ENCODE results near the gene CSPG5. TPM values are rescaled to one million over a fixed set of nuclear protein-coding genes. Genes with fewer than 3 reads are reported as not detected.

CSPG5 gene
- polyA plus RNA-seq, 1 experiment: not detected

- no peaks in the 10 kb centered on the region for H3K27me3 ChIP-seq (ENCODE audit: control insufficient read depth, insufficient read depth, low read length)
- no peaks in the 10 kb centered on the region for H3K9me3 ChIP-seq (ENCODE audit: control insufficient read depth, insufficient read depth, low read length)
- ChIA-PET CTCF (no interaction called here), POLR2A (interaction anchor here (0.7 kb wide), 1 partner anchor 67 kb away, joined by 8 read pairs; no protein-coding TSS in a partner anchor)
- H3K4me3 ChIP-seq (ENCODE audit: low read depth, low read length): no peak overlapping the region
- TF ChIP-seq CTCF (IDR thresholded peaks at IDR 0.05; ENCODE audit: low read depth, low read length): no peak
- no peak overlapping the region for H3K27ac ChIP-seq (ENCODE audit: low read depth, low read length)
- DNase-seq (ENCODE audit: low read depth, low spot score): no peak
Observed at GRCh38 chr3:47603332-47603731, 24.7 kb upstream of the CSPG5 start.

GRCh38 chr3:47601281-47601680 lies 22.6 kb upstream of the CSPG5 start:
- Histone ChIP-seq H3K9me3 (ENCODE audit: control insufficient read depth, insufficient read depth, low read length) (no peaks in the 10 kb centered on the region), H3K4me3 (ENCODE audit: low read depth, low read length) (no peak overlapping the region), H3K27ac (ENCODE audit: low read depth, low read length) (no peak overlapping the region), H3K27me3 (ENCODE audit: control insufficient read depth, insufficient read depth, low read length) (no peaks in the 10 kb centered on the region)
- CTCF ChIA-PET: no interaction called here
- POLR2A ChIA-PET: interaction anchor here (0.6 kb wide), 1 partner anchor 31 kb away, joined by 4 read pairs; no protein-coding TSS in a partner anchor
- DNase-seq (ENCODE audit: low read depth, low spot score): no peak
- no peak for TF ChIP-seq CTCF (IDR thresholded peaks at IDR 0.05; ENCODE audit: low read depth, low read length)

- Histone ChIP-seq H3K27ac (ENCODE audit: low read depth, low read length) (no peak overlapping the region), H3K27me3 (ENCODE audit: control insufficient read depth, insufficient read depth, low read length) (no peaks in the 10 kb centered on the region), H3K4me3 (ENCODE audit: low read depth, low read length) (no peak overlapping the region), H3K9me3 (ENCODE audit: control insufficient read depth, insufficient read depth, low read length) (no peaks in the 10 kb centered on the region)
- no peak for TF ChIP-seq CTCF (IDR thresholded peaks at IDR 0.05; ENCODE audit: low read depth, low read length)
- ChIA-PET CTCF (no interaction called here), POLR2A (no interaction called here)
- no peak for DNase-seq (ENCODE audit: low read depth, low spot score)
Observed at GRCh38 chr3:47594792-47595191, 16.1 kb upstream of the CSPG5 start.

GRCh38 chr3:47592066-47592795 lies 13.6 kb upstream of the CSPG5 start:
- no peak overlapping the region for H3K4me3 ChIP-seq (ENCODE audit: low read depth, low read length)
- H3K27ac ChIP-seq (ENCODE audit: low read depth, low read length): no peak overlapping the region
- ChIA-PET CTCF (no interaction called here), POLR2A (interaction anchor here (0.6 to 1.1 kb wide), 3 partner anchors 15 to 1947 kb away, joined by 3 to 6 read pairs (median 5); no protein-coding TSS in a partner anchor)
- H3K27me3 ChIP-seq (ENCODE audit: control insufficient read depth, insufficient read depth, low read length): no peaks in the 10 kb centered on the region
- no peak for TF ChIP-seq CTCF (IDR thresholded peaks at IDR 0.05; ENCODE audit: low read depth, low read length)
- H3K9me3 ChIP-seq (ENCODE audit: control insufficient read depth, insufficient read depth, low read length): no peaks in the 10 kb centered on the region
- no peak for DNase-seq (ENCODE audit: low read depth, low spot score)

GRCh38 chr3:47590216-47590615 lies 11.6 kb upstream of the CSPG5 start:
- POLR2A ChIA-PET: no interaction called here
- DNase-seq (ENCODE audit: low read depth, low spot score): no peak
- CTCF ChIA-PET: no interaction called here

More at GRCh38 chr3:47590216-47590615, 11.6 kb upstream of the CSPG5 start:
- Histone ChIP-seq H3K27ac (ENCODE audit: low read depth, low read length) (no peak overlapping the region), H3K4me3 (ENCODE audit: low read depth, low read length) (no peak overlapping the region), H3K27me3 (ENCODE audit: control insufficient read depth, insufficient read depth, low read length) (no peaks in the 10 kb centered on the region), H3K9me3 (ENCODE audit: control insufficient read depth, insufficient read depth, low read length) (no peaks in the 10 kb centered on the region)
- no peak for TF ChIP-seq CTCF (IDR thresholded peaks at IDR 0.05; ENCODE audit: low read depth, low read length)
